Pancreas (tissue), 10 donors: ENCODE results near the gene CDC42BPB. TPM values are rescaled to one million over a fixed set of nuclear protein-coding genes. Genes with fewer than 3 reads are reported as not detected.

Source experiments
- ATAC-seq, 4 donors: fragments of 200-7000 bp; cut with Tn5 transposase; one replicate each; pipeline versions ENCODE4 v1.8.0 to v1.9.1; 2020; ENCODE audit warnings: mild to moderate bottlenecking in 4 of 4, moderate library complexity in 4 of 4
- DNase-seq, 6 donors: peaks; one replicate each; pipeline ENCODE4 v3.0.0-alpha.2; 2020
- FAIRE-seq: peaks from 2 replicates; lab custom pipeline; 2012; peaks lifted over from hg19 to GRCh38; lab: Jason Lieb, UNC
- H3K27ac ChIP-seq, 4 donors: fragments of 200-600 bp; sonication (generic); 1 replicate in 3 of 4; 2 replicates in 1 of 4; pipeline versions ENCODE4 v1.5.0 to v1.8.0; 2020
- H3K27me3 ChIP-seq, 4 donors: fragments of 200-600 bp; one replicate each; pipeline ENCODE4 v1.8.0; 2021
- H3K36me3 ChIP-seq, 3 donors: fragments of 200-600 bp; sonication (generic) in 1 of 3; one replicate each; pipeline versions ENCODE4 v1.5.0 to v1.8.0; 2020 to 2021
- H3K4me1 ChIP-seq, 3 donors: fragments of 200-600 bp; one replicate each; pipeline ENCODE4 v1.8.0; 2021
- H3K4me3 ChIP-seq, 4 donors: fragments of 200-600 bp; sonication (generic) in 2 of 4; one replicate each; pipeline versions ENCODE4 v1.5.0 to v1.8.0; 2020 to 2021
- H3K9me3 ChIP-seq, 4 donors: fragments of 200-600 bp; one replicate each; pipeline ENCODE4 v1.8.0; 2021
- CTCF ChIP-seq, 4 donors: fragments of 200-600 bp; sonication (generic) in 3 of 4; IDR thresholded peaks; one replicate each; pipeline versions ENCODE4 v1.5.0 to v1.8.0; 2021; ENCODE audit warnings: antibody characterized with exemption in 4 of 4
- WGBS, 2 donors: extraction: QIAGEN DNeasy Blood & Tissue Kit; methylation state at CpG; one replicate each; pipeline ENCODE4 v1.1.7; 2013; 5-methylcytosine and 5-hydroxymethylcytosine counted together
- intact Hi-C, 3 donors: fragments of 100-400 bp; cut with DNase I; formaldehyde crosslinking; loops; one replicate each; pipeline versions ENCODE4 v1.11.1 to v1.14.2; 2022
- polyA plus RNA-seq, 2 donors: library from polyadenylated mRNA; stranded (reverse); fragments of 200-250 nt; gene quantifications; one replicate each; pipeline ENCODE4 v1.2.3, GENCODE V29; 2013
- total RNA-seq, 6 donors: library from RNA; stranded (reverse); fragmentation: NEBNext Ultra II Directional in 4 of 6; extraction: Animal tissue kit (Norgen Biotek cat#: 25700) in 4 of 6; gene quantifications; one replicate each; pipeline versions ENCODE4 v1.2.1 to v1.2.4, GENCODE V29; 2021 to 2023
- donor health status: healthy with polysubstance abuse.
- donor health status: DM: no; HTN: no; CAD: no; lungs with moderate emphysema.
- donor health status: DM: no; HTN: no; CAD: no.
- donor health status: control.
- donor health status: control.
- donor health status: Bipolar disorder and iron deficiency.
- donor health status: DM: yes; HTN: yes; CAD: no.
- donor health status: DM: no; HTN: no; CAD: no.
- donor health status: DM: no; HTN: no; CAD: no.
- donor health status: DM: yes; HTN: yes; CAD: no.

The CDC42BPB gene
- total and polyA plus RNA-seq, 8 donors: 27.2 to 45.5 (median 32.7) TPM

- Histone ChIP-seq H3K4me3 (no peak overlapping the region), H3K9me3 (no peaks in the 10 kb centered on the region), H3K4me1 (peaks cover 0 to 5% (median 0%) of the 10 kb centered on the region in 3 donors), H3K36me3 (no peaks in the 10 kb centered on the region), H3K27me3 (no peaks in the 10 kb centered on the region), H3K27ac (no peak overlapping the region)
- 58 to 76% methylated on average over 11 of the region's 11 CpGs for WGBS, 2 donors
- intact Hi-C loops: loop anchor here in 1 of 3 donors (5.0 kb wide), 1 partner anchor 213 kb away; no protein-coding TSS in a partner anchor
- no peak for ATAC-seq
- peak in 2 of 6 donors; percentile 20 to 44 for DNase-seq
- no peak for FAIRE-seq
- TF ChIP-seq CTCF (IDR thresholded peaks at IDR 0.05): no peak
Measured at GRCh38 chr14:103078860-103079587, 21.7 kb upstream of the CDC42BPB start.

GRCh38 chr14:103078420-103078749 is 21.0 kb upstream of the CDC42BPB start:
- no peak overlapping the region for H3K27ac ChIP-seq
- no peaks in the 10 kb centered on the region for H3K27me3 ChIP-seq
- FAIRE-seq (no peak), ATAC-seq (peak; percentile 42 to 71 (median 68)), DNase-seq (peak; percentile 58 to 93 (median 82))
- H3K4me3 ChIP-seq: no peak overlapping the region
- TF ChIP-seq CTCF (IDR thresholded peaks at IDR 0.05): peak; percentile 49 to 54 (median 52)
- WGBS, 2 donors: 9 to 10% methylated on average over 9 of the region's 9 CpGs
- H3K4me1 ChIP-seq: peaks cover 0 to 8% (median 0%) of the 10 kb centered on the region in 3 donors
- no peaks in the 10 kb centered on the region for H3K36me3 ChIP-seq
- no peaks in the 10 kb centered on the region for H3K9me3 ChIP-seq
- intact Hi-C loops: loop anchor here in 1 of 3 donors (5.0 kb wide), 1 partner anchor 214 kb away; no protein-coding TSS in a partner anchor

- no peak for TF ChIP-seq CTCF (IDR thresholded peaks at IDR 0.05)
- peak overlapping the region; percentile 23 to 70 (median 49) for H3K27ac ChIP-seq
- no peaks in the 10 kb centered on the region for H3K27me3 ChIP-seq
- intact Hi-C loops: loop anchor here in 1 of 3 donors (5.0 kb wide), 1 partner anchor 217 kb away; no protein-coding TSS in a partner anchor
- ATAC-seq (peak; percentile 12 to 31 (median 20)), FAIRE-seq (no peak), DNase-seq (peak in 5 of 6 donors; percentile 39 to 85 (median 57))
- H3K9me3 ChIP-seq: no peaks in the 10 kb centered on the region
- H3K36me3 ChIP-seq: no peaks in the 10 kb centered on the region
- WGBS, 2 donors: 16 to 18% methylated on average over 19 to 21 of the region's 21 CpGs
- peak overlapping the region in 2 of 4 donors; percentile 38 to 47 for H3K4me3 ChIP-seq
- H3K4me1 ChIP-seq: peaks cover 0 to 8% (median 0%) of the 10 kb centered on the region in 3 donors
Measured at GRCh38 chr14:103074729-103075367, 17.5 kb upstream of the CDC42BPB start.

- Histone ChIP-seq H3K9me3 (no peaks in the 10 kb centered on the region), H3K27me3 (no peaks in the 10 kb centered on the region), H3K4me1 (peaks cover 0 to 8% (median 0%) of the 10 kb centered on the region in 3 donors), H3K27ac (peak overlapping the region; percentile 13 to 70 (median 54)), H3K4me3 (no peak overlapping the region), H3K36me3 (no peaks in the 10 kb centered on the region)
- no peak for TF ChIP-seq CTCF (IDR thresholded peaks at IDR 0.05)
- intact Hi-C loops: no loop called here
- ATAC-seq (no peak), FAIRE-seq (no peak), DNase-seq (peak in 1 of 6 donors; percentile 67)
- WGBS, 2 donors: 73 to 78% methylated on average over 20 to 21 of the region's 21 CpGs
Measured at GRCh38 chr14:103073876-103074728, 16.8 kb upstream of the CDC42BPB start.
